OCI-LY1 (cell line): ENCODE measurements around the gene LRFN2.

Experiments
- EZH2 ChIP-seq: fragments of 200-600 bp; sonication (generic), shearing (Covaris generic); IDR thresholded peaks from 2 replicates; pipeline ENCODE4 v1.8.0; 2017; ENCODE audit warnings: borderline replicate concordance, mixed run types, mild to moderate bottlenecking, antibody characterized with exemption, low read length, moderate library complexity, mixed read lengths
- TF ChIP-seq, protein P1 (sequence below): fragments of 200-600 bp; sonication (generic), shearing (Covaris generic); IDR thresholded peaks from 2 replicates; pipeline ENCODE4 v1.5.1; 2017; ENCODE audit warnings: mild to moderate bottlenecking, antibody characterized with exemption, low read length, moderate library complexity, mixed read lengths

DNA sequence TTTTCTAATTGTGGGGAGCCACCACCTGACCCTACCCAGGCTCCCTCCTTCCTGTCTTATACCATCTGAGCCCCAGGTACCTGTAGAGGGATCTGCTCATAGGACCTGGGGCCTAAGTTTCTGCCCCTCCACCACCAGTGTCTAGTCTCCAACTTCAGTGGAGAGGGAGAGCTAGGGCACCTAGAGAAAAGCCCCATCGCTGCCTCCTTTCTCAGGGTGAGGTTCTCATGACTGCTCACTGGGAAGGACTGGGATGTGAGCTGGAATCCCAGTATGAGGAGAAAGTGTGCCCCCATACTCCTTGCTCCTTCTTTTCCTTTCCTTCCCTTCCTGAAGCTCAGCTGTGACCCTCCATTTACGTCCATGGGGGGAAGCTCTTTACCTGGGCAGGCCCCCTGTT, 231.6 kb downstream of the LRFN2 start:
- TF ChIP-seq, protein P1, sequence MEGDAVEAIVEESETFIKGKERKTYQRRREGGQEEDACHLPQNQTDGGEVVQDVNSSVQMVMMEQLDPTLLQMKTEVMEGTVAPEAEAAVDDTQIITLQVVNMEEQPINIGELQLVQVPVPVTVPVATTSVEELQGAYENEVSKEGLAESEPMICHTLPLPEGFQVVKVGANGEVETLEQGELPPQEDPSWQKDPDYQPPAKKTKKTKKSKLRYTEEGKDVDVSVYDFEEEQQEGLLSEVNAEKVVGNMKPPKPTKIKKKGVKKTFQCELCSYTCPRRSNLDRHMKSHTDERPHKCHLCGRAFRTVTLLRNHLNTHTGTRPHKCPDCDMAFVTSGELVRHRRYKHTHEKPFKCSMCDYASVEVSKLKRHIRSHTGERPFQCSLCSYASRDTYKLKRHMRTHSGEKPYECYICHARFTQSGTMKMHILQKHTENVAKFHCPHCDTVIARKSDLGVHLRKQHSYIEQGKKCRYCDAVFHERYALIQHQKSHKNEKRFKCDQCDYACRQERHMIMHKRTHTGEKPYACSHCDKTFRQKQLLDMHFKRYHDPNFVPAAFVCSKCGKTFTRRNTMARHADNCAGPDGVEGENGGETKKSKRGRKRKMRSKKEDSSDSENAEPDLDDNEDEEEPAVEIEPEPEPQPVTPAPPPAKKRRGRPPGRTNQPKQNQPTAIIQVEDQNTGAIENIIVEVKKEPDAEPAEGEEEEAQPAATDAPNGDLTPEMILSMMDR, result no peak
- no peak for TF ChIP-seq EZH2
